GM20431 (cell line): ENCODE data around the gene CSAD.

Experiments
- in situ Hi-C: fragments of 300-500 bp; cut with MseI, MboI; formaldehyde crosslinking; loops from one replicate; pipeline ENCODE4 v1.15.0; 2020; ENCODE audit warnings: low sequenced_read_pairs; ENCODE audit not compliant: unreplicated experiment

Gene CSAD

GRCh38 chr12:53200458-53201176, 19.9 kb upstream of the CSAD start:
- in situ Hi-C loops = no loop called here

DNA sequence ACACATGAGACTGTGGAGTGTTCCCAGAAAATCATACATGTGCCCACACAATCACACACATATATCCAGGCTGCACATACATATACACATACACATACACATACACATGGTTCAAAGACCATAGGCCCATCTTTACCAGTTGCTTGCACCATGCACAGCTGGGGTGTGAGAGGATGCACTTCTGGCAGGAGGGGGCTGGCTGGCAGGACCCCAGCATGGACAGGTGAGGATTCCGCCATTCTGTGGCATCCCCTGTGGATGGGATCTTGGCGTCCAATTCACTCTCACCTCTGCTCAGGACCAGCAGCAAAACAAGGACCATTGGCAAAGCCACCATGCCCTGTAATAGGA, 19.4 kb upstream of the CSAD start:
- in situ Hi-C loops = no loop called here

DNA sequence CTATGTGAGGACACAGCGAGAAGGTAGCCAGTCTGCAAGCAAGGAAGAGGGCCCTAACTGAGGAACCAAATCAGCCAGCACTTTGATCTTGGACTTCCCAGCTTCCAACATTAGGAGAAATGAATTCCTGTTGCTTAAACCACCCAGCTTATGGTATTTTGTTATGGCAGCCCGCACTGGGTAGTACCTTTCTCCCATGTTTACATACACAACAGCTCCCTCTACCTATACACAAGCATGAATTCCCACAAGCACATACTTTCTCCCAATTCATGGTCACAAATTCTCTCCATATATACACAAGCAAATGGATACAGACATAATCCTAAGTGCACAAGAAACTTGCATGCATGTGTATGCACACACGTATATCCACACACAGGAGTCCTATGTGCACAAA, 19.0 kb upstream of the CSAD start:
- in situ Hi-C loops = no loop called here

DNA sequence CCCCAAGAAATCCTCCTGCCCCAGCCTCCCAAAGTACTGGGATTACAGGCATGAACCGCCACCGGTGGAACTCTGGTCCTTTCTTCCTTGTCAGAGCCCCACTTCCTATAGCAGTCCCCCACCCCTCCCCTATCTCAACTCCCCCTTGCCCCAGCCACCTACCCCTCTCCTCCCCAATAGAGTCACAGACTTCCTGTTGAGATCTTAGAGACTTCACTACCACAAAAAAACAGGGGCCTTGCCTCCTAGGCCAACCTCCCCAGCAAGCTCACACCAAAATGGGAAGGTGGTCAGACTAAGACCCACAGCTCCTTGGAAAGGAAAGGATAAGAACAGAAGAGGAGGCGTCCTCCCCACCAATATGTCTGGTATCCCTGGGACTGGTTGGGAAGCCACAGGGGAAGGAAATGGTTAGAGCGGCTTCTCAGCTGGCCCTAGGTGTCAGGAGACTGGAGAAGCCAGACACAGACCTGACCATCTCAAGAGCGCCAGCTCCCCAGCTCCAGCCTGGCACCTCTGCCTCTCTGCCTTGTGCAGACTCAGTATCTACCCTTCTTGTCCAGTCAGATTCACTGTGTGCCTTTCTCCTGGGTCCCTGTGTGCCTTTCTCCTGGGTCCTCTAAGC, 17.9 kb upstream of the CSAD start:
- in situ Hi-C loops = no loop called here

DNA sequence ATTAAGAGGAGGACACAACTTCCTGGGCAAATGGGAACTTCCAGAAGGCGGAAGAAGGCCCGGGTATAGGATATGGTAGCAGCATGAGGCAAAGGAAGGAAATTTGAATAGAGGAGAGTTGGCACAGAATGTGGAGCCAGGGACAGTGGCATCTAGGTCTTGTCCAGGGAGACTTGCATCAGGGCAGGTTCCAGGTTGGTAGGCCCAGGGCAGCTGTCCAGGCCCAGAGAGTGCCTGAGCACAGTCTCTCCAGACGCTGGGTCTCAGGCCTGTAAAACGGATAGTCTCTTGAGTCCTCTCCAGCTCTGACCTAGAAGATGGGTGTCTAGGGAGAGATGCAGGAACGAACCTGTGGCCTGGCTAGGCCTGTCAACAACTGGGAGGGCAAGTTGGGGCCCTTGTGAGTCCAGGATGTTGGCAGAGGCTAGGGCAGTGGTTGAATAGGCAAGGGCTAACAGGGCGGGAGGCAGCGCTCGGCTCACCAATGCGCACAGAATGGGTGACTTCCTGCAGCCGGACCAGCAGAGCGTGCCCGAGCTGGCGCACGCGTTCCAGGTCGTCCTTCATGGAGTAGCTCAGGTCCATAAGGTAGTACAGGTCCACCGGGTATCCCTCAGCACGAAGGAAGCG, 16.4 kb upstream of the CSAD start:
- in situ Hi-C loops = no loop called here

GRCh38 chr12:53196486-53196885, 15.8 kb upstream of the CSAD start:
- in situ Hi-C loops = no loop called here

GRCh38 chr12:53195516-53196420, 15.0 kb upstream of the CSAD start:
- in situ Hi-C loops = no loop called here

DNA sequence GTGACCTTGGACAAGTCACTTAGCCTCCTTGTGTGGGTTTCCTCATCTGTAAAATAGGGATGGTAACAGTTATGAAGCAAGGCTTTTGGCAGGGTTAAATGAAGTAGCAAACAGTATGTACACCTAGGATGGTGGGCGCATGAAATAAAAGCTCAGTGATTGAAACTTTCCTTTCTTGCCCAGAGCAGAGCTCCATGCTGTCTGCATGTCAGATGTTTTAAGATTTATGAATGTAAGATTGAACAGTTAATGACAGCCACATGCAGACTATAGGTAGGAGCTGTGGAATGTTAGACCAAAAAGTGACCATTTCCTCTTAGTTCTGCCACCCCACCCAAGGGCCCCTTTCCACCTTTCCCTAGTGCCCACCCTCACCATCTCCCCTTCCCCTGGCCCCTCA, 14.2 kb upstream of the CSAD start:
- in situ Hi-C loops = no loop called here

DNA sequence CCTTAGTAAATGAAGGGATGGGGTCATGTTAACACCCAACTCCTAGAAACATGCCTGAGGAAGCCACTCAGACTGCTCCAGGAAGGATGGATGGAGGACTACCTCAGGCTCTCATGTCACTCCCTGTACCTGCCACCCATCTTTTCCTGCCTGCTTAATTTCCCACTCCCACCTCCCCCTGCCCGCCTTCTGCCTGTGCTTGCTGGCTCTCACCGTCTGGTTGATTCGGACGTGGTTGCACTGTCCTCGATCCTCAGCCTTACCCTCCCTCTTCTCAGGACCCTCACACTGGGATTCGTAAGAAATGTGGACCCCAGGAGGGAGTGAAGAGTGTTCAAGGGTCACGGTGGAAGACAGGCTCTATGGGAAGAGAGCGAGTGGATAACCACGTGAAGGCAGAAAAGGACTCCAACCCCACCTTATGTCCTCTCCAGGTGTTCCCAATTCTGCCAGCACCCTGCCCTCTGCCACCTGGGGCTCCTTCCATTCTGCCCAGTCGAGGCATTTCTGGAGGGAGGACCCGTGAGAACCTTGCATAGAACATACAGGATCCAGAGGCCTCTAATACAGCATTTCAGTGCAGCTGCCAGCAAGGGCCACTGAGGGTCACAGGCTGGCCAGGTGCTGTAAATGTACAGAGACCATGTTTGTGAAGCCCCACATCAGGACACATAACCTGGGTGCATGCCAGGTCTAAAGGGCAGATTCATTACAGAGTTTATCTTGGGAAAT, 13.4 kb upstream of the CSAD start:
- in situ Hi-C loops = no loop called here

DNA sequence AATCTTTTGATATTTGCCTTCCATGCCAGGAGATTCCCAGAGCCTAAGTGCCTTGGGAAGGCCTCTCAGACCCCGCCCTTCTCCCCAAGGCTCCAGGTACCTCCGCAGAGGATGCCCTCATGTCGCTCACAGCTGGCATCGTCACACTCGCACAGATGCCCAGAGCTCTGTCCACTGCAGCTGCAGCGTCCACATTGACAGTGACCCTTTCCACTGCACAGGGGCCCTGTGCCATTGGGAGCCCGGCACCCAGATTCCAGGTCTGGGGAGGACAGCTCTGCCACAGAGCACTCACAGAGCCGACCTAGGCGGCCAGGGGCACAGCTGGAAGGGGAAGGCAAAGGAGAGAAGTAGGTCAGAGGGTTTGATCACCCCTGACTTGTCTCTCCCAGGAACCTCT, 12.3 kb upstream of the CSAD start:
- in situ Hi-C loops = no loop called here

DNA sequence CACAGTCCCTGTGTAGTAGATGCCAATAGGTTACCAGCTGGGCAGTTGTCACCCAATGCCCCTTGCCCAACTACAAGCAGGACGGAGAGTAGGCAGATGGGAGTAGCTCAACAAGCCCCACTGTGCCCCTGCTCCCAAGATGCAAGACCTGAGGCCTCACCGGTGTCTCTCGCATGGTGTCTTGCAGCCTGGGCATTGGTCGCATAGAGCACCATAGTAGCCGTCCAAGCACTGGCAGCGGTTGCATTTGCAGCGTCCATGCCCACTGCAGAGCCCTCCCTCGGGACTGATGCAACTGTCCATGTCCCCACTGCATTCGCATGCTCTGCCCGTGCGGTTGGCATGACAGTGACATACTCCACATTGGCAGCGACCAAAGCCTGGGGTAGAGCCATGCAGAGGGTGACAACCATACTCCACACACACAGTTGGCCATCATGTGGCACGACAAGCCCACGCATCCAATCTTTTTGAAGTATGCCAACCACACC, 11.9 kb upstream of the CSAD start:
- in situ Hi-C loops = no loop called here

GRCh38 chr12:53191885-53192530, 11.3 kb upstream of the CSAD start:
- in situ Hi-C loops = no loop called here

DNA sequence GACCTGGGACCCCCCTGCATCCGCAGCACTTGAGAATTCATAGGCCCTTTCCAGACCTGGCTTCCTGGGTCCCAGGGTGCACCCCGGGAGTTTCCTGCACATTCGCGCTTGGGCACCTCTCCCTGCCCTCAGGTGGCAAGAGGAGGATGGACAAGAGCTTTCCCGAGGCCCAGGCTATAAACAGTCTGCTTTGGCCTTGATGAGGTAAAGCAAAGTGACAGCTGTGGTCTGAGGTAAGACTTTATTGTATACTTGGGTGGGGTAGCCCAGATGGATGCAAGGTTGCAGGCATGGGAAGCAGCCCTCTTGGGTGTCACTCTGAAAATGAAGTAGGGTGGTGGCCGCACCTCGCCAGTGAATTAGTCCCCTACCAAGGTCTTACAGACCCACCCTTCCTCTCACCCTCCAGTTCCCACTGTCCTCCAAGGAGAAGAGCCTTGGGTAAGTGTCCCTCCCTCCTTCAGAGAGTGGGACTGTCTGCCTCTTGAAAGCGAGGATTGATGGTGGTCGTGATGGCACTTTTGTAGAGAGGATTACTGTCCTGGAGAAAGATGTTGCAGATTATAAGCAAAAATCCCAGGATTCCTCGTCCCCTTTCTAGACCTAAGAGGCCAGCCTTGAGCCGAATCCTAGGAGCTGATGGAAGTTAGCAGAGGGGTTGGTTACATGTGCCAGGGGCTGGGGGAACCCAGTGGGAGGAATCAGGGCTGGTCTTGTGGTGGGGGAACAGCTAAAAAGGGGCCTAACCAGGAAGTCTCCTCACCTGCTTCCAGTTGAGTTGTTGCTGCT, 10.6 kb upstream of the CSAD start:
- in situ Hi-C loops = no loop called here

DNA sequence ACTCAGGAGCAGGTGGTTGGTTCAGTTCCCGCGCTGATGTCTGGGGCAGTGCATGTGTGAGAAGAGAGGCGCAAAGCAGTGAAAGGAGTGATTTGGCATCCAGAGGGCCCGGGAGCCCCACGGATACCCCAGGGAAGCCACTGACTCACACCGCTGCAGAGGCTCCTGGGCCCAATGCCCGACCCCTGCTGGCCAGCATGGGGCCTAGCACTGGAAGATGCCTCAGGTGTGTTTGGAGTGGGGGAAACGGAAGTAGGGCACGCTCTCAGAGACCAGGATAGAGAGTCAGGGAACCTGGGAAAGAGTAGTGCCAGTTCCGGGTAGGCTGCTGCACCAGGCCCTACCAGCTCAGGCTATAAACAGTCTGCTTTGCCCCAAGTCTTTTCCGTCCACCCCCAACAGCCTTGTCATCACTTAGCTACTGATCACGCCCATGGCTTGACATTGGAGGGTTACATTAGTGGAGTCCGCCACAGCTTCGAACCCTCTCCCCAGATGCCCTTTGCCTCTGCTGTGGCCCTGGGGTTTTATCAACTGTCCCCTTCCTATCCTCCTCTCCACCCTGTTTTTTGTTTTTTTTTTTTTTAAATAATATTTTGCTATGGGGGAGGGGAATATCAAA, 9.5 kb upstream of the CSAD start:
- in situ Hi-C loops = no loop called here

DNA sequence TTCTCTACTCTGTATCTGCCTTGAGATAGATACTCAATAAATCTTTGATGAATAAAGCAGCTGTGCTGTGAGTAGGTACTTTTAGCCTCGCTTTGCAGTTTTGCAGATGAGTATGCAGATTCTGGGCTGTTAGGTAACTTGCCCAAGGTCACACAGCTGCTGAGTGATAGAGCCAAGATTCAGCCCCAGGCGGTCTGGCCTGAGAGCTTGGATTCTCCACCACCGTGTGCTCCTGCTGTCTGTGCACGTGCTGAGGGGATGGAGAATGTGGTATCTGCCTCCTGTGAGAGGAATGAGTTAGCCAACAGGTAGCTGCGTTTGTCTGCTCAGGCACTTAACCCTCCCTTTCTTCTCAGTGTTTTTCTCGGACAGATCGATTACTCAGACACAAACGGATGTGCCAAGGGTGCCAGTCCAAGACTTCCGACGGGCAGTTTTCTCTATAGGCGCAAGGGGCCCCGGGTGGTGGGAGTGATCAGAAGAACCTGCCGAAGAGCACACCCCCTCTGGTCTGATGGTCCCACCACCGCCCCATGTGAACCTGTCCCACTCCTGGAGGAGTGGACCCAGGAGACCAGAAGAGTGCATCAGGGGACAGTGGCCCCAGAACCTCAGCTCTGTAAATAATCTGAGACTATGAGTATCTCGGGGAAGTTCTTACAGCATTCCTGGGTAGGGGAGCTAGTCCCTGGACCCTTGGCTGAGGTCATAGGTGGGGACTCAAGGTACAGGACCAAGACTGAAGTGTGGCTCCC, 6.6 kb upstream of the CSAD start:
- in situ Hi-C loops = no loop called here

DNA sequence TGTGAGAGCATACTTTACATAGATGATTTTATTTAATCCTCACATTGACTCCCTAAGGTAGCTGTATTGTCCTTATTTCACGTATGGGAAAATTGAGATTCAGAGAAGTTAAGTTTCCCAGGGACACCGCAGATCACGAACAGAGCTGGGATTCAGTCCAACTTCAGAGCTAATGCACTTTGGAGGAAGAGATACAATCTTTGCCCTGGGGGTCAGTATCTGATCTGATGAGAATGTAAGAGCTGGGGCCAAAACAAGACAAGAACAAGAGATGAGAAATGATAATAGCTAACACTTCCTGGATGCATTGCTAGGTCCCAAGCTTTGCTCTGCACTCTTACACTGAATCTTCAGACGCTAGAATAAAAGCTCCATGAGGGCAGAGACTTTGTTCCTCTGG, 6.0 kb upstream of the CSAD start:
- in situ Hi-C loops = no loop called here

GRCh38 chr12:53185582-53186153, 4.9 kb upstream of the CSAD start:
- in situ Hi-C loops = no loop called here
